ENCODE data around the gene SMAD3. TPM values are rescaled to one million over a fixed set of nuclear protein-coding genes. Genes with fewer than 3 reads are reported as not detected.

The SMAD3 gene
- total RNA-seq, 4 donors from 2014 or later, result 21.2 to 32.3 (median 24.2) TPM

DNA sequence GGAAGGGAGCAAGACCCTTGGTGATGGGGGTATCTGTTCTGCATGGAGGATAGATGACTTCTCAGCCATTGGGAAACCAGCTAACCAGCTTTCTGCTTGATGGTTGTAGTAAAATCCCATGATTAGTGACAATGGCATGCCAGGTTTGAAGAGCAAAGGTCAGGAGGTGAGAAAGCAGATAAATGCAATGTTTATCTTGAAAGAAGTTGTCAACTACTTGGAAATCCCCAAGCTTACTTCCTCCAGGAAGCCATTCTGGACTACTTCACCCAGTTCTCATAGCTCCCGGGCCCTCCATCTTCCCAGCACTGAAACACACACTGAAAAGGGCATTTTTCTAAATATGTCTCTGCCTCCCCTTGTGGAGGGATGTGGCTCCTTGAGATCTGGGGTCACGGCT is 51.3 kb downstream of the SMAD3 start:
- H3K36me3 ChIP-seq, result no peaks in the 10 kb centered on the region
- 89% methylated on average over 2 of the region's 2 CpGs for WGBS
- DNase-seq (ENCODE audit: extremely low spot score), result no peak
- intact Hi-C loops (cut with DNase I), result no loop called here
- H3K27me3 ChIP-seq, result no peaks in the 10 kb centered on the region
- TF ChIP-seq EP300 (IDR thresholded peaks at IDR 0.05) (no peak), POLR2A (IDR thresholded peaks at IDR 0.05; ENCODE audit: low read depth) (no peak), POLR2AphosphoS5 (IDR thresholded peaks at IDR 0.05) (no peak)
- TF ChIP-seq, protein P1, sequence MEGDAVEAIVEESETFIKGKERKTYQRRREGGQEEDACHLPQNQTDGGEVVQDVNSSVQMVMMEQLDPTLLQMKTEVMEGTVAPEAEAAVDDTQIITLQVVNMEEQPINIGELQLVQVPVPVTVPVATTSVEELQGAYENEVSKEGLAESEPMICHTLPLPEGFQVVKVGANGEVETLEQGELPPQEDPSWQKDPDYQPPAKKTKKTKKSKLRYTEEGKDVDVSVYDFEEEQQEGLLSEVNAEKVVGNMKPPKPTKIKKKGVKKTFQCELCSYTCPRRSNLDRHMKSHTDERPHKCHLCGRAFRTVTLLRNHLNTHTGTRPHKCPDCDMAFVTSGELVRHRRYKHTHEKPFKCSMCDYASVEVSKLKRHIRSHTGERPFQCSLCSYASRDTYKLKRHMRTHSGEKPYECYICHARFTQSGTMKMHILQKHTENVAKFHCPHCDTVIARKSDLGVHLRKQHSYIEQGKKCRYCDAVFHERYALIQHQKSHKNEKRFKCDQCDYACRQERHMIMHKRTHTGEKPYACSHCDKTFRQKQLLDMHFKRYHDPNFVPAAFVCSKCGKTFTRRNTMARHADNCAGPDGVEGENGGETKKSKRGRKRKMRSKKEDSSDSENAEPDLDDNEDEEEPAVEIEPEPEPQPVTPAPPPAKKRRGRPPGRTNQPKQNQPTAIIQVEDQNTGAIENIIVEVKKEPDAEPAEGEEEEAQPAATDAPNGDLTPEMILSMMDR (IDR thresholded peaks at IDR 0.05), result no peak
- H3K9me3 ChIP-seq, result no peaks in the 10 kb centered on the region
- H3K27ac ChIP-seq (replicated peaks in 1 of 4), result peak overlapping the region in 2 of 4 donors; percentile 13 to 20
- H3K4me1 ChIP-seq, result peaks cover 67 to 86% (median 83%) of the 10 kb centered on the region in 4 donors
- no peak overlapping the region for H3K4me3 ChIP-seq

DNA sequence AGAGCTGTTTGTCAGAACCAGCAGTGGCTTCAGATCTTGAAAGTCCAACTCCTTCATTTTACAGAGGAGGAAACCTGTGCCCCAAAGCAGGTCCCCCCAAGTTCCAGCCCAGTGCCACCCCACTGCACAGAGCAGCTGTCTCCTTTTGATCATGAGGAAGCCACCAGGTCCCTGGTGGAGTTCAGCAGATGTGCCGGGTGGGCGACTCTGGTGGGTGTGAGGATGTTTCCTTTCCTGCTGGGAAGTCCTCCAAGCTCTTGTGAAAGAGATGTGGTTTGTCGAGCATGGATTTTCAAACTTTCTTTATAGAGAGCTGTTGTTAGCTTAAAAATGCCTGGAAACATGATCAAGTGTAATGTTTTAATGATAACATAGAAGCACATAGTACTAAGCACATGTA is 52.0 kb downstream of the SMAD3 start:
- Histone ChIP-seq H3K27ac (replicated peaks in 1 of 4) (peak overlapping the region in 2 of 4 donors; percentile 13 to 20), H3K27me3 (no peaks in the 10 kb centered on the region), H3K36me3 (no peaks in the 10 kb centered on the region), H3K4me1 (peaks cover 74 to 91% (median 90%) of the 10 kb centered on the region in 4 donors), H3K4me3 (no peak overlapping the region), H3K9me3 (no peaks in the 10 kb centered on the region)
- TF ChIP-seq POLR2AphosphoS5 (IDR thresholded peaks at IDR 0.05) (no peak), EP300 (IDR thresholded peaks at IDR 0.05) (no peak), POLR2A (IDR thresholded peaks at IDR 0.05; ENCODE audit: low read depth) (no peak)
- TF ChIP-seq, protein P1 (IDR thresholded peaks at IDR 0.05), result no peak
- intact Hi-C loops (cut with DNase I), result no loop called here
- DNase-seq (ENCODE audit: extremely low spot score), result no peak
- 60% methylated on average over 2 of the region's 3 CpGs for whole genome bisulfite sequencing

DNA sequence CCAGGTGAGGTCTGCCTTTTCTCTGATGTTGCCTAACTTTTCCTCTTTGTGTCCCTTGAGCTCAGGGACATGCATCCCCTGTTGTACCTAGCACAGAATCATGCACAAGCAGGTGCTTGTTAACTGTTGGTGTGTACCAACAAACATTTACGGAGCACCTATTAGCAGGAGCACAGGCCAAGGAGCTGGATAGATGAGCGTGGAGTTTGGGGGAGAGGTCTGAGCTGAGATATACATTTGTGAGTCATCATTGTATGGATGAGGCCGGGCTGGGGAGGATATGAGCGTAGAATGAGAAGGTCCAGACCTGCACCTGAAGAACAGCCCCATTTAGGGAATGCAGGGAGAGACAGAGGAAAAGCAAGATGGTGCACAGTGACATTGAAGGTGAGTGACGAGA is 53.4 kb downstream of the SMAD3 start:
- peak overlapping the region in 2 of 4 donors; percentile 86 to 90 for H3K27ac ChIP-seq (replicated peaks in 1 of 4)
- H3K36me3 ChIP-seq, result no peaks in the 10 kb centered on the region
- peaks cover 76 to 87% (median 86%) of the 10 kb centered on the region in 4 donors for H3K4me1 ChIP-seq
- intact Hi-C loops (cut with DNase I), result no loop called here
- WGBS, result 96% methylated on average over 5 of the region's 5 CpGs
- DNase-seq (ENCODE audit: extremely low spot score), result no peak
- no peaks in the 10 kb centered on the region for H3K27me3 ChIP-seq
- H3K9me3 ChIP-seq, result no peaks in the 10 kb centered on the region
- no peak overlapping the region for H3K4me3 ChIP-seq
- TF ChIP-seq, protein P1 (IDR thresholded peaks at IDR 0.05), result no peak
- TF ChIP-seq POLR2A (IDR thresholded peaks at IDR 0.05; ENCODE audit: low read depth), result no peak
- TF ChIP-seq POLR2AphosphoS5 (IDR thresholded peaks at IDR 0.05), result no peak
- no peak for TF ChIP-seq EP300 (IDR thresholded peaks at IDR 0.05)

DNA sequence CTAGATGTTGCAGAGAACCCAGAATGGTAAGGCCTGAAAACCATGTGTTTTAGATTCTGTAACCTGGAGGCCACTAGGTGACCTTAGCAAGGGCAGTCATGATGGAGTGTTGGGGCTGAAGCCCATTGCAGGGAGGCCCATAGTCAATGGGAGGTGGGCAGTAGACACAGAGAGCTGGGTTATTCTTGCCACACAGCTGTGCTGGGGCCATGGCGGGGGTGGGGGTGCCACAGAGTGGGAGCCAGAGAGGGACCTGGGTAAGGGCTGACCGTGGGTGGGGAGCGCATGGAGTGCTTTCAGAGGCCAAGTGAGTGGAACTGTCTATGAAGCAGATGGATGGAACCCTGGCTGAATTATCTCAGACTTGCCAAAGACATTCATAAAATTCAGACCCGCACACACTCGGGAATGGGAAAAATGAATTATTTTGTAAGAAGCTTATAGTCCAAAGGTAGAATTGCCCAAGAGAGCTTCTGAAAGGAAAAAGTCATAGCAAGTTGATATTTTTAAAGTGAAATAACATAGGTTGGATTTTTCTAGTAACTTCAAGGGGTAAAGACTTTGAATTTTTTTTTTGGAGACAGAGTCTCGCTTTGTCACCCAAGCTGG is 53.9 kb downstream of the SMAD3 start:
- Histone ChIP-seq H3K36me3 (no peaks in the 10 kb centered on the region), H3K27me3 (no peaks in the 10 kb centered on the region), H3K9me3 (no peaks in the 10 kb centered on the region), H3K4me3 (no peak overlapping the region), H3K27ac (replicated peaks in 1 of 4) (peak overlapping the region; percentile 84 to 90 (median 86)), H3K4me1 (peaks cover 76 to 90% (median 86%) of the 10 kb centered on the region in 4 donors)
- no peak for TF ChIP-seq EP300 (IDR thresholded peaks at IDR 0.05)
- no peak for TF ChIP-seq POLR2AphosphoS5 (IDR thresholded peaks at IDR 0.05)
- TF ChIP-seq POLR2A (IDR thresholded peaks at IDR 0.05; ENCODE audit: low read depth), result no peak
- TF ChIP-seq, protein P1 (IDR thresholded peaks at IDR 0.05), result no peak
- intact Hi-C loops (cut with DNase I), result no loop called here
- WGBS, result 98% methylated on average over 6 of the region's 6 CpGs
- no peak for DNase-seq (ENCODE audit: extremely low spot score)

Measured in esophagus muscularis mucosa (tissue), 4 donors.